ENCODE results near the gene CASZ1. TPM values are rescaled to one million over a fixed set of nuclear protein-coding genes. Genes with fewer than 3 reads are reported as not detected.

The CASZ1 gene
- total RNA-seq, 1 donor from 2014 or later, result 63.6 TPM

DNA sequence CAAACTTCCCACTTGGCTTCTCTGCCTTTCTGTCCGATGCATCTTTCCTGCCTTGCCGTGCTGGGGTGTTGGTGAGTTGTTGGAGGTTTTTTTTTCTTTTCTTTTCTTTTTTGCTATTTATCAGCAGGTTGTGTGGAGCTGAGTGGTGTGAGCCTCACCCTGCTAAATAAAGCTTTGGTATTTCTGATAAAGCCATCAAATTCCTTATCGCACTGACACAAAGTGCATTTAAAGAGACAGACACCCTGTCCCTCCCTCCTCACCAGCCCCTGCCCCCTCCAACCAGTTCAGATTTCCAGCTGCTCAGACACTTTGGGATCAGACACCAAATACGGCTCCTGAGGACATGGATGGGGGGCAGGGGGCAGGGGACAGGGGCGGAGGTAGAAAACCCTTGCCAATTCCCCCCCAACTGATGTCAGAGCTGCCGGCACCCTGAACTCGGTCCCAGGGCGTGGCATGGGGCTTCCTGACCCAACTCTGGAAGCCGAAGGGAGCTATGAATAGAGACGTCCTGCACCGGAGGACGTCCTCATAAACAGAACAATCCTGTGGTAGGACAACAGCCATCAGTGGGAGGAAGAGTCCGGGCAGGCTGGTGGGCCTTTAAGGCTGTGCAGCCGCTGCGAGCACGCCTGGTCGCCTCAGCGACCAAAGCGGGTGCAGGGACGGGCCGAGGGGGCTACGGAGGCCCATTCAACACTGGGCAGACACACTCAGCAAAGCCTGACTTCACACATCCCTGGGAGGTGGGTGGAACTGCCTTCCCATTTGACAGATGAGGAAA is 79.0 kb downstream of the CASZ1 start:
- peak; percentile 10 for ATAC-seq

DNA sequence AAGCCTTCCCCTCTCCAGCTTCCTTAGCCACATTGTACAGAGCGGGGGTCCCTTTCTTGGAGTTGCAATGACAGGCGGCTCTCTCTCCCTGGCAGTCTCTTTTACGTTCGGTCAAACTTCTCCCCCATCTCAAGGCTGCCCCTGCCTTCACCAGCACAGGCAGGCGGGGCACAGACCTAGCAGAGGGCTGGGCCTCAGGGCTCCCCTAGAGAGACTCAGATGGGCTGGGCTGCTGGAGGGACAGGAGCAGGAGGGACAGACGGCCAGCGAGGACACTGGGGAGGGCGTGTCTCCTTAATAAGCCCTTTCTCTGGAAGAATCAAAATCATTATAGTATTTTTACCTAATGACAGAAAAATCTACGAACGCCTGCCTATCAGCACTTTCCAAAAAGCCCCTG is 79.6 kb downstream of the CASZ1 start:
- Histone ChIP-seq H3K27ac (no peak overlapping the region), H3K4me3 (no peak overlapping the region), H3K27me3 (no peaks in the 10 kb centered on the region), H3K4me1 (peaks cover 14% of the 10 kb centered on the region), H3K36me3 (no peaks in the 10 kb centered on the region), H3K9me3 (no peaks in the 10 kb centered on the region)
- TF ChIP-seq, protein P1, sequence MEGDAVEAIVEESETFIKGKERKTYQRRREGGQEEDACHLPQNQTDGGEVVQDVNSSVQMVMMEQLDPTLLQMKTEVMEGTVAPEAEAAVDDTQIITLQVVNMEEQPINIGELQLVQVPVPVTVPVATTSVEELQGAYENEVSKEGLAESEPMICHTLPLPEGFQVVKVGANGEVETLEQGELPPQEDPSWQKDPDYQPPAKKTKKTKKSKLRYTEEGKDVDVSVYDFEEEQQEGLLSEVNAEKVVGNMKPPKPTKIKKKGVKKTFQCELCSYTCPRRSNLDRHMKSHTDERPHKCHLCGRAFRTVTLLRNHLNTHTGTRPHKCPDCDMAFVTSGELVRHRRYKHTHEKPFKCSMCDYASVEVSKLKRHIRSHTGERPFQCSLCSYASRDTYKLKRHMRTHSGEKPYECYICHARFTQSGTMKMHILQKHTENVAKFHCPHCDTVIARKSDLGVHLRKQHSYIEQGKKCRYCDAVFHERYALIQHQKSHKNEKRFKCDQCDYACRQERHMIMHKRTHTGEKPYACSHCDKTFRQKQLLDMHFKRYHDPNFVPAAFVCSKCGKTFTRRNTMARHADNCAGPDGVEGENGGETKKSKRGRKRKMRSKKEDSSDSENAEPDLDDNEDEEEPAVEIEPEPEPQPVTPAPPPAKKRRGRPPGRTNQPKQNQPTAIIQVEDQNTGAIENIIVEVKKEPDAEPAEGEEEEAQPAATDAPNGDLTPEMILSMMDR (IDR thresholded peaks at IDR 0.05), result no peak
- DNase-seq, result no peak
- intact Hi-C loops (cut with DNase I), result no loop called here
- peak; percentile 1 for ATAC-seq

More for the DNA sequence above, 79.0 kb downstream of the CASZ1 start:
- intact Hi-C loops (cut with DNase I), result no loop called here
- no peaks in the 10 kb centered on the region for H3K9me3 ChIP-seq
- no peaks in the 10 kb centered on the region for H3K36me3 ChIP-seq
- H3K27me3 ChIP-seq, result no peaks in the 10 kb centered on the region
- H3K4me3 ChIP-seq, result no peak overlapping the region
- H3K4me1 ChIP-seq, result peaks cover 14% of the 10 kb centered on the region
- TF ChIP-seq, protein P1 (IDR thresholded peaks at IDR 0.05), result no peak
- no peak overlapping the region for H3K27ac ChIP-seq
- no peak for DNase-seq

DNA sequence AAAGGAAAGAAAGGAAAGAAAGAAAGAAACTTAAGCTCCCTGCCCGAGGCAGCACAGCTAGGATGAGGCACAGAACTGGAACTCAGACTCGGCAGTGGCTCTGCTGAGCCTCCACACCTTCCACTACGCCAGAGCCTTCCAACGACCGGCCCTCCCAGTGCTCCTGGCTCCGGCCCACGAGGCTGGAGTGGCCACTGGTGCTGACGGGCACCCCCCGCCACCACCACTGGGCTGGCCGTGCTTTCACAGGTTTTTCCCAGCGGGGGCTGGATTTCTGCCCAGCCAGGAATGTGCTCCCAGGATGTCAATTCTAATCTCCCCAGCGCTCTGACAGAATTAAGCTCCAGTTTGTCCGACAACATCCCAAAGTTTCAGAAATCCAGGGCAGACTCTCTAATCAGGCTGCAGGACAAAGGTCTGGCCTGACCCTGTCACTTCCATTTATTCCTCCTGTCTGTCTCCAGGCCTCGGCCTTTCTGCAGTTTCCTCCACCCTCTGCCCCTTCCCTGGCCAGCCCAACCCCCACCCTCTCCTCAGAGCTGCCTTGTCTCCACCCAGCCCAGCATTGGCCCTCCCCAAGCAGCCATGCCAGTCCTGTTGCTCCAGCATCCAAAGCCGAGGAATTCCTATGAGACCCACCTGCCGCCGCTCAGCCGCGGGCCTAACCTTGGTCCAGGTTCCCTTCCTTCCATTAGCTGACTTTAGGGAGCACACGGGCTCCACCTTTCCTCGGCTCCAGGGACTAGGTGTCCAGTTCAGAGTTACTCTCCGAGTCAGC is 81.9 kb downstream of the CASZ1 start:
- H3K4me1 ChIP-seq, result peaks cover 20% of the 10 kb centered on the region
- intact Hi-C loops (cut with DNase I), result no loop called here
- H3K27ac ChIP-seq, result peak overlapping the region; percentile 17
- DNase-seq (peak; percentile 86), ATAC-seq (peak; percentile 81)
- no peaks in the 10 kb centered on the region for H3K36me3 ChIP-seq
- H3K4me3 ChIP-seq, result no peak overlapping the region
- TF ChIP-seq, protein P1 (IDR thresholded peaks at IDR 0.05), result no peak
- no peaks in the 10 kb centered on the region for H3K27me3 ChIP-seq
- no peaks in the 10 kb centered on the region for H3K9me3 ChIP-seq

DNA sequence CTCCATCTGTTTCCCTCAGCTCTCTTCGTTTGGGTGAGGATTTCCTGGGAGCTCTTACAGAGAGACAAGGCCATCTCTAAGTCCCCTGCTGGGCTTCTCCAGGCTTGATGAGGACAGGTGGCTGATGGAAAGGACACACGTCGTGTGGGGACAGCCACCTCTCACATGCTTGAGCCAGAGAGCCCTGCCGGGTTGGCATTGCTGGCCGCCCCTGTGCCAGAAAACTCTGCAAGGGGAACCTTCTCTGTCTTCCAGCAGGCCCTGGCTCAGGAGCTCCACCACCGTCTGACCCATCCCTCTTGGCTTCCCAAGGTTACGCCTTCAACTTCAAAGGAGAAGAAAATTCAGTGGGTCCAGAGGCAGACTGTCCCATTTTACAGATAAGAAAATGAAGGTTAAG is 82.8 kb downstream of the CASZ1 start:
- Histone ChIP-seq H3K27ac (no peak overlapping the region), H3K9me3 (no peaks in the 10 kb centered on the region), H3K27me3 (no peaks in the 10 kb centered on the region), H3K4me1 (peaks cover 20% of the 10 kb centered on the region), H3K4me3 (no peak overlapping the region), H3K36me3 (no peaks in the 10 kb centered on the region)
- intact Hi-C loops (cut with DNase I), result no loop called here
- no peak for ATAC-seq
- DNase-seq, result no peak
- TF ChIP-seq, protein P1 (IDR thresholded peaks at IDR 0.05), result no peak

DNA sequence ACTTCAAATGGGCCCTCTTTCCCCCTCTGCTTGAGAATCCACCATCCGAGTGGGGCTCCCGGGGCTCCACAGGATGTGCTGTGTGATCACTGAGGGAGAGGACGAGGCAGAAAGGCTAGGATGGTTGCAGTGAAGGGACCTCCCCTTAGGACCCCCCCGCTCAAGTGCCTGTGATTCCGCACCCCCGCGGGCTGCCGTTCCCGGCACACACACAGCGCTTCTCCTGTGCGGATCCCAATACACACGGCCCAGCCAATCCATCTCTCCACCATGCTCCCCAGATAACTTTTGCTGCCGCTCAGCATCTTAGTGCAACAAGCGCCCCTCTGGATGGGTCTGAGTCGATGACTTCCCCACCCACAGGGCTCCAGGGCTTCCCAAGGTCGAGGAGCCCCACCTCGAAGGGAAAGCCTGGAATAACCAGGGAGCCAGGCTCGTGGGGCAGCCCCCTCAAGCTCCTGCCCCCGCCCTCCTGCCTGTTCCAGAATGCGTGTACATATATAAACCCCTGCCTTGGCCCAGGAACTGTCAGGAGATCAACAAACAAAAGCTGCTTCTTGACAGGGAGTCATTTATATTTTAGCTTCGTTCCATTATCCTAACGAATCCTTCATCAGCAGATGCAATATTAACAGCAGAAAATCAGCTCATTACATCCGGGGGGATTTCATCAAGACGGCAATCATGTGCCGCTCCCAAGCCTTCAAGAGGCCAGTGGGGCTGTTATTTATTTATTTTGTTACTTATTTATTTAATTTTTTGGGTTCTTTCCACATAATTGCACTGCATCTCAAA is 83.7 kb downstream of the CASZ1 start:
- DNase-seq (no peak), ATAC-seq (no peak)
- H3K27ac ChIP-seq, result no peak overlapping the region
- H3K9me3 ChIP-seq, result no peaks in the 10 kb centered on the region
- peaks cover 17% of the 10 kb centered on the region for H3K4me1 ChIP-seq
- no peaks in the 10 kb centered on the region for H3K36me3 ChIP-seq
- TF ChIP-seq, protein P1 (IDR thresholded peaks at IDR 0.05), result no peak
- H3K4me3 ChIP-seq, result no peak overlapping the region
- intact Hi-C loops (cut with DNase I), result no loop called here
- no peaks in the 10 kb centered on the region for H3K27me3 ChIP-seq
